ENCODE measurements around the gene ZBED4.
A peak's percentile ranks its signal among the peaks of the same experiment; 100 is the strongest.

The ZBED4 gene

DNA sequence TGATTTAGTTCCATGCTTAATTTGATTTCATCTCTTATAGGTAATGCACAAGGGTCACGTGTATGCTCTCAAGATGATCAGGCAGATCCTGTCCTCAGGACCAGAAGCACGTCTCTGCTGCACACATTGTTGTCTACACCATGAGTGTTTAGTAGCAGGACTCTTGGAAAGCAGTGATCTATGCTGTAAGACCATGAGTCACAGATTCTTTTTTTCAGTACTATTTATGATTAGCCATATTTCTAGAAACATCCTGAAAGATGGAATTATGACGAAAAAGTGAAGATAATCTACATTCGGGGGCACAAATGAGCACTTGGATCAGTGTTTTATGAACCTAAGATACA is 29.6 kb downstream of the ZBED4 start:
- no peak for DNase-seq

DNA sequence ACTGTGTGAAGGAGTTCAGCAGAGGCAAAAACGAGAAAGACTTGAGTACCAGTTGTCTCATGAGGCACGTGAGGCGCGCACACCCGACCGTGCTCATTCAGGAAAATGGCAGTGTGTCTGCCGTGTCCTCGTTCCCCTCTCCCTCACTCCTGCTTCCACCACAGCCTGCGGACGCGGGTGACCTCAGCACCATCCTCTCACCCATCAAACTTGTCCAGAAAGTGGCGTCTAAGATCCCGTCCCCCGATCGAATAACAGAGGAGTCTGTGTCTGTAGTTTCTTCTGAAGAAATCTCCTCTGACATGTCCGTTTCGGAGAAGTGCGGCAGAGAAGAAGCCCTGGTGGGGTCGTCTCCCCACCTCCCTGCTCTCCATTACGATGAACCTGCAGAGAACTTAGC is 30.4 kb downstream of the ZBED4 start:
- DNase-seq: no peak

DNA sequence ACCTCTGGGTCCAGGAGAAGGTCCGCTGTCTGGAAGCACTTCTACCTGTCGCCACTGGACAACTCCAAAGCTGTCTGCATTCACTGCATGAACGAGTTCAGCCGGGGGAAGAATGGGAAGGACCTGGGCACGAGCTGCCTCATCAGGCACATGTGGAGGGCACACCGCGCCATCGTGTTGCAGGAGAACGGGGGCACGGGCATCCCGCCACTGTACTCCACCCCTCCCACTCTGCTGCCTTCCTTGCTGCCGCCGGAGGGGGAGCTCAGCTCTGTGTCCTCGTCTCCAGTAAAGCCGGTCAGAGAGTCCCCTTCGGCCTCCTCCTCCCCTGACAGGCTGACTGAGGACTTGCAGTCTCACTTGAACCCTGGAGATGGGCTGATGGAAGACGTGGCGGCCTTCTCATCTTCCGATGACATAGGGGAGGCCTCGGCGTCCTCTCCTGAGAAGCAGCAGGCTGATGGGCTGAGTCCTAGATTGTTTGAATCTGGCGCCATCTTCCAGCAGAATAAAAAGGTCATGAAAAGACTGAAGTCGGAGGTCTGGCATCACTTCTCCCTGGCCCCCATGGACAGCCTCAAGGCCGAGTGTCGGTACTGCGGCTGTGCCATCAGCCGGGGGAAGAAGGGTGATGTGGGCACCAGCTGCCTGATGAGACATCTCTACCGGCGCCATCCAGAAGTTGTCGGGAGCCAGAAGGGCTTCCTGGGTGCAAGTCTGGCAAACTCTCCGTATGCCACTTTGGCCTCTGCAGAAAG is 31.0 kb downstream of the ZBED4 start:
- no peak for DNase-seq

DNA sequence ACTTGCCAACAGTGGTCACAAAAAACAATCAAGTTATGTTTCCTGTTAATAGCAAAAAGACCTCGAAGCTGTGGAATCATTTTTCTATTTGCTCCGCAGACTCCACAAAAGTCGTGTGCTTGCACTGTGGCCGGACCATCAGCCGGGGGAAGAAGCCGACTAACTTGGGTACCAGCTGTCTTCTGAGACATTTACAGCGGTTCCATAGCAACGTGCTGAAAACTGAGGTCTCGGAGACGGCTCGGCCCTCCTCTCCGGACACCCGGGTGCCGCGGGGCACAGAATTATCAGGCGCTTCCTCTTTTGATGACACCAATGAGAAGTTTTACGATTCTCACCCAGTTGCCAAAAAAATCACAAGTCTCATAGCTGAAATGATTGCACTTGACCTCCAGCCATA is 31.6 kb downstream of the ZBED4 start:
- no peak for DNase-seq

DNA sequence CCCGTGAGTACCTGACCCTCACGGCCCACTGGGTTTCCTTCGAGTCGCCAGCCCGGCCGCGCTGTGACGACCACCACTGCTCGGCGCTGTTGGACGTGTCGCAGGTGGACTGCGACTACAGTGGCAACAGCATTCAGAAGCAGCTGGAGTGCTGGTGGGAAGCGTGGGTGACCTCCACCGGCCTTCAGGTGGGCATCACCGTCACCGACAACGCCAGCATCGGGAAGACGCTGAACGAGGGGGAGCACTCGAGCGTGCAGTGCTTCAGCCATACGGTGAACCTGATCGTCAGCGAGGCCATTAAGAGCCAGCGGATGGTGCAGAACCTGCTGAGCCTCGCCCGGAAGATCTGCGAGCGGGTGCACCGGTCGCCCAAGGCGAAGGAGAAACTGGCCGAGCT is 32.2 kb downstream of the ZBED4 start:
- no peak for DNase-seq

DNA sequence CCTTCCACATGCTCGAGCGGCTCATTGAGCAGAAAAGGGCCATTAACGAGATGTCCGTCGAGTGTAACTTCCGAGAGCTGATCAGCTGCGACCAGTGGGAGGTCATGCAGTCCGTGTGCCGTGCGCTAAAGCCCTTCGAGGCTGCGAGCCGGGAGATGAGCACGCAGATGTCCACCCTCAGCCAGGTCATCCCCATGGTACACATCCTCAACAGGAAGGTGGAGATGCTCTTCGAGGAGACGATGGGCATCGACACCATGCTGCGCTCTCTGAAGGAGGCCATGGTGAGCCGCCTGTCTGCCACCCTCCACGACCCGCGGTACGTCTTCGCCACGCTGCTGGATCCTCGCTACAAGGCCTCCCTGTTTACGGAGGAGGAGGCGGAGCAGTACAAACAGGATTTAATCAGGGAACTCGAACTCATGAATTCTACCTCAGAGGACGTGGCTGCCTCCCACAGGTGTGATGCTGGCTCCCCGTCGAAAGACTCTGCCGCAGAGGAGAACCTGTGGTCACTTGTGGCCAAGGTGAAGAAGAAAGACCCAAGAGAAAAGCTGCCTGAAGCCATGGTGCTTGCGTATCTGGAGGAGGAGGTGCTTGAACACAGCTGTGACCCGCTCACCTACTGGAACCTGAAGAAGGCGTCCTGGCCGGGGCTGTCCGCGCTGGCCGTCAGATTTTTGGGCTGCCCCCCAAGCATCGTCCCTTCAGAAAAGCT is 32.9 kb downstream of the ZBED4 start:
- DNase-seq: no peak

DNA sequence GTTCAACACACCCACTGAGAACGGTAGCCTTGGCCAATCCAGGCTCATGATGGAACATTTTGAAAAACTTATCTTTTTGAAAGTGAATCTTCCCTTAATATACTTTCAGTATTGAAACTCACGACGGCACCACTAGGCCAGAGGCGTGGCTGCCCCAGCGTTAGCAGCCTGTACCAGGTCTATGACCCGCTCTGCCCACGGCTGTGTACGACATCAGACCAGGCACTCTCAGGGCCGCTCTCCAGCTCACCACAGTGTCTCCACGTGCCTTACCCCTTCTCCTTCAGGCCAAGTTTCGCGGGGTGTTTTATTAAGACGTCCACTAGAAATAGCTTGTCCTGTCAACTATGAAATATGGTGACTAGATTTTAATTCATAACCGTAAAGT is 33.4 kb downstream of the ZBED4 start:
- no peak for DNase-seq

DNA sequence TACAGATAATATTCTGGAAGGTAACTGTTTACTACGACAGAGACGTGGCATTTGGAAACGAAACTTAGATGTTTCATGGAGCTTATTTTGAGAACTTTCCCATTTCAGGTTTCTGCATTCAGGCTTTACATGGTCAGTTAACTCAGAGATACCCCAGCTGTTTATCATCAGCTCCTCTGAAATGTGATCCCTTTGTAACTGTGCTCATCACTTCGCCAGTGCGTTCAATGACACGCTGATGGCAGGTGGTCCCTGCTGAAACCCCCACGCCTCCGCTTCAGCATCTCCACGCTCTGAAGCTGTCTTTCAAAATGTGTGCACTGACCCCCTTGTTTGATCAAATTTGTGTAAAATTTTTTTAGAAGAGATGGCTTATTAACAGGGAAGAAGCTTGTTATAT is 34.1 kb downstream of the ZBED4 start:
- DNase-seq: no peak

DNA sequence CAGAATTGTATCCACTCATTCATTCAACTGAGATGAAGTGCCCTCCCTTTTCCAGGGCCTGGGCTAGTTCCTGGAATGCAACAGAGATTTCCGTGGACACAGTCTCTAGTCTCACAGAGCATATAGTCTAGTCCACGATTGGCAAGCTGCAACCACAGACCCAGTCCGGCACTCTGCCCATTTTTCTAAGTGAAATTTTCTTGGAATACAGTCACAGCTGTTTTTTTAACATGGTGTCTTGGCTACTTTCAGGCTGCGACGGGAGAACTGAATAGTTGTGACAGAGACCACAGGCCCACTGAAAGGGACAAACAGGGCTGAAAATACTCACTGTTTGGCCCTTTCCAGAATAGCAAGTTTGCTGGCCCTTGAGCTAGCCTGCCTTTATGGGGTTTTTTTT is 35.4 kb downstream of the ZBED4 start:
- DNase-seq: no peak

DNA sequence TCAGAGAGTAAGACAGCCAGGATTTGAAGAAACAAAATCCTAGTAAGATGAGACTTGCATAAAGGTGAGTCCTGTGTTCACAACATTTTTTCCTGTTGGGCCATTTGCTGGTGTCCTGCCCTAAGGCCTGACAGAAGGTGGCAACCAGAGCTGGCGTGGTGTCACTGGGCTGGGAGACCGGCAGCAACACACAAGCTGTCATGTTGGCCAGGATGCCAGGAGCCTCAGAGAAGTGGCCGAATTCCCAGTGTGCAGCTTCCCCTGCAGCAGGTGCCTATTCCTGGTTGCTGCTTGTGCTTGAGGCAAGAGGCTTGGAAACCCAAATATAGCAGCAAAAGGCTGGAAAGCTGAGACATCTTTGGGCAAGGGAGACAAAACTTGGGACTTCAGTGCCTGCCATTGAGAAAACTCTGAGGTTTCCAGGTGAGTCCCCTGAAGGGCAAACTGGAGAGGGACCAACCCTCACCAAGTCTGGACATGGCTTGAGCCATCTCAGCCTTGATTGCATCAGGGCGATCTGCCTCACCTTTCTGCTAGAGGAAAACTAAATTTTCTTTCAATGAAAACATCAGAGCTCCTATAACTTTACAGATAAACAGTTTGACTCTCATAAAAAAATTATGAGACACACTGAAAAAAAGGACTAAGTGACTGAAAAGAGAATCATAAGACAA is 38.7 kb downstream of the ZBED4 start:
- no peak for DNase-seq

DNA sequence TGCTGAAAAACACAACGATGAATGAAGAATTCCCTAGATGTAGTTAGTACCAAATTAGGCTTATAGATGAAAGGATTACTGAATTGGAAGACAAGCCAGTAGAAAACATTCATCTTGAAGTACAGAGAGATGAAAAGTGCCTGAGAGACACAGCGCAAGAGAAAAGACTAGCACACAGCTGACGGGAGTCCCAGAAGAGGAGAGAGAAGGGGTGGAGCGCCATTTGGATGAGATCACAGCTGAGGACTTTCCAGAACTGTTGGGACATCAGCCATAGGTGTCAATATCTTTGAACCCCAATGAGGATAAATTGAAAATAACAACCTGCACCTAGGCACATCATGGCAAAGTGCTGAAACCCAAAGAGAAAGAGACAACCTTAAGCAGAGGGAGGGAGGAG is 39.4 kb downstream of the ZBED4 start:
- DNase-seq: no peak

DNA sequence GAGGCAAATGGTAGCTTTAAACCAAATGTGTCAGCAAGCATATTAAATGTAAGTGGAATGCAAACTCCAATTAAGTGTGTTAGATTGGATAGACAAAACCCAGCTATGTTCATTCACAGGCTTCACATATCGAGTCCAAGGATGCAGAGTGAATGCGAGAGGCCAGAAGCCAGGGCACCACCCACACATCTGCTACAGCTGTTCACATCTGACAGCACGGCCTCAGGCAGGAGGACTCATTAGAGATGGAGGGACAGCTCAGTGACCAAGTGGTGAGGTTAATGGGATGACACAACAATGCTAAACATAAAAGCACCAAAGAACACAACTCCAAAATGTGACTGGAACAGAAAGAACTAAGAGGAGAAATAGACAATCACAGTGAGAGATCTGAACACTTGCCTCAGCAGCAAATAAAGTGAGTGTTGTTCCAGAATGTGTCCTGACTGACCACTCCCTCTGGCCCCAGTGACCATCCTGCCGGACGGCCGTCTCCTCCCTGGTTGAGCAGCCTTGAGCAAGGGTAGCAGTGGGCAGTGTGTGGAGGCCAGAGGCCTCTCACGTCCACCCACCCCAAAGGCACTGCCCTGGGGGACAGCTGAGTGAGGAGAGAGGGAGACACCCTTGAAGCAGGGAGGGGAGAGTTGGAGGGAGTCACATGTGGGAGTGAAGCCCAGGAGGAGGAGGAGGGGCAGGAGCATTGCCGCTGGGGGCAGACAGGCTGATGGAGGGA is 40.8 kb downstream of the ZBED4 start:
- no peak for DNase-seq

DNA sequence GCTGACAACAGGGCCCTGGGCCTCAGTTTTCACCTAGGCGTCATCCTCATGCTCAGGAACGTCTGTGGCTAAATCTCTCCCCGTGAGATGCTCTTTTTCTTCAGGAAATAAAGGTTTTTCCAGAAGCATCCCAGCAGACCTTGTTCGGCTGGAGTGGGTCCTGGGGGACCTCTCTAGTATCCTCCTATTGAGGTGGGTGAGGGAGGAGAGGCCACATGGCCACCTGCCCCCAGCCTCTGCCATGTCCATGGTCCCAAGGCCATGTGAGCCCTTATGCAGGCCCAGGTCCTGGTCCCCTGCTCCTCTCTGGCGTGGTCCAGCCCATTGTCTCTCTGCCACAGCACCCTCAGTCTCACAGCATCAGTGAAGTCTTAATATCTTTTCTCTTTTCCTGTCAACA is 42.6 kb downstream of the ZBED4 start:
- no peak for DNase-seq

DNA sequence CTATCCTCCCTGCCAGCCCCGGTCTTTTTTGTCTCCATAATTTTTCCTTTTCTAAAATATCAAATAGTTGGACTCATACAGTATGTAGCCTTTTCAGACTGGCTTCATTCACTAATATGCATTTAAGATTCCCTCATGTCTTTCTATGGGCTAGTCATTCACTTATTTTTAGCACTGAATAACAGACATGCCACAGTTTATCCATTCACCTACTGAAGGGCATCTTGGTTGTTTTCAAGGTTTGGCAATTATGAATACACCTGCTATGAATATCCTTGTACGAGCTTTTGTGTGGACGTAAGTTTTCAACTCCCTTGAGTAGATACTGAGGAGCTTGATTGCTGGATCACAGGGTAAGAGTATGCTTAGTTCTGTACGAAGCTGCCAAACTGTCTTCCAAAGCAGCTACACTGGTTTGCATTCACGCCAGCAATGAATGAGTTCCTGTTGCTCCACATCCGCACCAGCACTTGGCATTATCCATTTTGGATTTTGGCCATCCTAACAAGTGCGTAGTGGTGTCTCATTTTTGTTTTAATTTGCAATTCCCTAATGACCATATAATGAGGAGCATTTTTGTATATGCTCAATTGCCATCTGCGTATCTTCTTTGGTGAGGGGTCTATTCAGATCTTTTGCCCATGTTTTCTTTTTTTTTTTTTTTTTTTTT is 43.5 kb downstream of the ZBED4 start:
- DNase-seq: no peak

DNA sequence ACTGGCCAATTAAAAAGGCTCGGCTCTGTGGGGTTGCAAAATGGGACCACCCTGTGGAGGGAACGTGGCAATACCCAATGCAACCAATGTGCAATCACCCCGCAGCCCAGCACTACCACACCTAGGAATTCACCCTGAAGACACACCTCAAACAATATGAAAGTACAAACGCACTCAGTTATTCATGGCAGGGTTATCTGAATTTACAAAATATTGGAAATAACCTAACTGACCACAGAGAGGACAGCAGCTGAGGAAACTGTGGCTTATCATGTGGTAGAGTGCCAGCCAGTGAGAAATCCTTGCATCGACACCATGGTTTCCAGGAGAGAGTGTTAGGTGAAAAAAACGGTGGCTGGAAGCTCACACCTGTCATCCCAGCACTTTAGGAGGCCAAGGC is 45.9 kb downstream of the ZBED4 start:
- DNase-seq: peak; percentile 4

DNA sequence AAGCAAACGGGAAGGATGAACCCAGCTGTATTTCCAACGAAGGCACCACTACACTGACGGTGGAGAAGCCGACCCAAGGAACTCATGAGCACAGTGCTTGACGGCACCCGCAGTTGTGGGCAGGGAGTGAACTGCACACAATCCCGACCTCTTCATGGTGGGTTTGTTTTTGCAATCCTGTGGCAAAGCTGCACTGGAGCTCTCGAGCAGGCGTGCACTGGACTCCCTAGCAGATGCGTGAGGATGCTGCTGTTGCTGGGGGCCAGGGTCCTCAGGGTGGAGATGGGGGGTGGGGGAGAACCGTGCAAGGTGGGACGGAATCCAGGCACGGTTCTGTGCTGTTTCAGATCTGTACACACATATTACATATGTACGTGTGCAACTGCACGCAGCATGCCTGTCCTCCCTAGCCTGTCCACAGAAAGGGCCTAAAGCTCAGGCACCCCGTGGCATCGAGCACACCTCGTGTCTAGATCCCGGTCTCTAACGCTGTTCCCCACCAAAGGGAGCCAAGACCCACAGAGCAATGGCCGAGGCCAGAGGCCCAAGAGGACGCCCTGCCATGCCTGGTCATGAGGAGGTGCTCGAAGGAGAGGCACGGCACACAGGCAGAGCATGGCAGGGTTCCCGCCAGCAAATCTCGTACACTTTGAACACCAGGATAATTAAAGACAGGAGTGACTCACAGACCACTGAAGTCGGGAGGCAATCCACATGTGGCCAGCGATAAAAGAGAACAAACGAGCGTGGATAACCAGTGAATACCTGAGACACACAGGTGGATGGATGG is 47.0 kb downstream of the ZBED4 start:
- DNase-seq: no peak

DNA sequence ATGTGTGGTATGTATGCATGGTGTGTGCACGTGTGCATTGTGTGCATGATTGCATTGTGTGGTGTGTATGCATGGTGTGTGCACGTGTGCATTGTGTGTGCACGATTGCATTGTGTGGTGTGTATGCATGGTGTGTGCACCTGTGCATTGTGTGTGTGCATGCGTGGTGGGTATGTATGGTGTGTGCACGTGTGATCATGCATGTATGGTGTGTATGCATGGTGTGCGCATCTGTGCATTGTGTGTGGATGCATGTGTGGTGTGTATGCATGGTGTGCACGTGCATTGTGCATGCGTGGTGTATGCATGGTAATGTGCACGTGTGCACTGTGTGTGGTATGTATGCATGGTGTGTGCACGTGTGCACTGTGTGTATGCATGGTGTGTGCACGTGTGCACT is 47.8 kb downstream of the ZBED4 start:
- no peak for DNase-seq

DNA sequence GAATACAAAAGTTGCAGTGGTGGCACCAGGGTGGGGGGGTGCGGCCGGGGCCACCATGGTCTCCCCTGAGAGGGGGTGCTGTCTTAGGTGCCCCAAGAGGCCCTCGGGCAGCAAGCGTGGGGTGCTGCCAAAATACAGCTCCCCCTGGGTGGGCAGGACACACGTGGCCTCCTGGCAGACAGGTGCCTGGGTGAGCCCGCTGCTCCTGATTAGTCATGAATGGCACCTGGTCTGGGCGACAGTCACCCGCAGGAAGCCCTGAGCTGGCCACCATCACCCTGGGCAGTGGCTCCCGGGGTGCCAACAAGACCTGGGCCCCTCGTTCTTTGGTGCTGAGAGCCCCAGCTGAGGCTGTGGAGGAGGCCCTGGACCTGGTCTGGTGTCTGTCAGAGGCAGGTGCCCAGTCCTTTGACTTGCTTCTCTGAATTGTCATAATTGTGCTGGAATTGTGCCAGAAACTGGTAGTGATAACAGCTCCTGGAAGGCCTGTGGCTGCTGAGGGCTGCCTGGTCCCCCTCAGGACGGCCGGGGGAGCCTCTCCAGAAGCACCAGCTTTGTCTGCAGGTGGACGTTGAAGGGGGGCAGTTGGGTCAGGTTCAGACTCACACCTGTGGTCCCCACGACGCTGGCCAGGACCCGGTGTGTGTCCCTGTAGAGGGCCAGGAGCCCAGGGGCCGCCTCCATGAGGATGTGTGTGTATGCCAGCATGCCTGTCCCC is 49.8 kb downstream of the ZBED4 start:
- DNase-seq: no peak

DNA sequence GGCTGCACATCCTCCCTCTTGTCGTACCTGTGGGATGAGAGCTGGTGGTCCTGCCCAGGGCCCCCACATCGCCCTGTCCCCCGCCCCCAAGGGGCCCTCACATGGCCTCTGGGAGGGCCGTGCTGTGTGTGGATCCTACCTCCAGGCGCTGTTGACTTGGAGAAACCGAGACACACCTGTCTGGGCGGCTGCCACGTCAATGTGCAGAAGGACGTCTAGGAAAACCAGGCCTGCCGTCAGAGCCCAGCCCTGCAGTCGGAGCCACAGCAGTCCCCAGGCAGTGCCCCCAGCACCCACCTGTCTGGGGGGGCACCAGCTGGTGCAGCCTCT is 50.4 kb downstream of the ZBED4 start:
- no peak for DNase-seq

DNA sequence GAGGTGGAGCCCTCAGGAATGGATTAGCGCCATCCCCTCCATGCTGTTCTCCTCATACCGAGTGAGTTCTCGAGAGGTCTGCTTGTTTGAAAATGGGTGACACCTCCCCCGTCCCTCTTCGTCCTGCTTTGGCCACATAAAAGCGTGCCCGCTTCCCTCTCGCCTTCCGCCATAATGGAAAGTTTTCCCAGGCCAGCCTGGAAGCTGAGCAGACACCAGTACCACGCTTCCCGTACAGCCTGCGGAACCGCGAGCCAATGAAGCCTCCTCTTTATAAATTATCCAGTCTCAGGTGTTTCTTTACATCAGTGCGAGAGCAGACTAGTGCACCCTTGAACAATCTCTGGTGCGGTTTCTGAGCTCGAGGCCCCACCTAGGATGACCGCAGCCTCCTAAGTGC is 51.8 kb downstream of the ZBED4 start:
- DNase-seq: no peak

DNA sequence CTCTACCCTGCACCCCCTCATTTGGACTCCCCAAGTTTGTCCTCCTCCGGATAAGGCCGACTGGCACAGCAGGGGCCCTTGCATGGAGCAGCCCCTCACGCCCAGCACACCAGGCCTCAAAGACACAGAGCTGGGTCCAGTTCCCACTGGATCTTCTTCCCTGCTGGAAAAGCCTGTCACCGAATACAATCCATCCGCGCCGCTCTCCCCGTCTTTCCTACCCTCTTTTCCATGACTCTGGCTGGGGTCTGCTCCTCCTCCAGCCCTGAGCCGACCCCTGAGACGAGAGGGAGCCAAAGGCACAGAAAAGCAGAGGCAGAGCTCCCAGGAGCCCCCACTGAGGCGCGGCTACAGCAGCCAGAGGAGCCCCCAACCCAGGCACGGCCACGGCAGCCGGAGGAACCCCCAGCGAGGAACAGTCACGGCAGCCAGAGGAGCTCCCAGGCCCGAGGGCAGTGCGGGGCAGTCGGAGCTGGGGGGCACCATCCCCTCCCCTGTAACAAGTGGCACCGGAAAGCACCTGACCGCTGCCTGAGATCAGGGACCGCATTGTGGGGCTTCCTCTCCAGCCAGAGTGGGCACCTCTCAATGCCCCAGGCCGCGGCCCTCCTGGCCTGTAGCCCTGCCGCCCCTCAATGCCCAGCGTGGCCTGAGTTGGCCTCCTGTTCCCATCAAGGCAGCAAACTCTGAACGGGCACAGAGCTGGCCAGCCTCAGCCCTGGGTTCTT is 52.6 kb downstream of the ZBED4 start:
- DNase-seq: no peak
